ENCODE measurements around the gene LCN15.

GRCh38 chr9:136786451-136786850 is 22.1 kb upstream of the LCN15 start:
- TF ChIP-seq CTCF (optimal IDR thresholded peaks at IDR 0.05 in 1 of 3, IDR thresholded peaks at IDR 0.05 in 1 of 3, conservative IDR thresholded peaks at IDR 0.05 in 1 of 3; ENCODE audit: extremely low read depth in 1 of 3, insufficient read depth in 2 of 3, low read length in 3 of 3) (no peak), EZH2 (IDR thresholded peaks at IDR 0.05; ENCODE audit: low read length) (no peak)

All from keratinocyte (primary cell).